Measurements from ENCODE around the gene TSPAN11.

Gene TSPAN11

GRCh38 chr12:30902001-30902400, 24.5 kb upstream of the TSPAN11 start:
- no peak for TF ChIP-seq CTCF (conservative IDR thresholded peaks at IDR 0.05; ENCODE audit: low read depth, low read length)
- no peak overlapping the region for H3K4me3 ChIP-seq (ENCODE audit: low read depth, low read length)
- peak; percentile 30 for DNase-seq (ENCODE audit: low read depth)

GRCh38 chr12:30902596-30902995, 24.0 kb upstream of the TSPAN11 start:
- H3K4me3 ChIP-seq (ENCODE audit: low read depth, low read length): no peak overlapping the region
- DNase-seq (ENCODE audit: low read depth): no peak
- no peak for TF ChIP-seq CTCF (conservative IDR thresholded peaks at IDR 0.05; ENCODE audit: low read depth, low read length)

- peak; percentile 27 for DNase-seq (ENCODE audit: low read depth)
- no peak overlapping the region for H3K4me3 ChIP-seq (ENCODE audit: low read depth, low read length)
- no peak for TF ChIP-seq CTCF (conservative IDR thresholded peaks at IDR 0.05; ENCODE audit: low read depth, low read length)
Observed at GRCh38 chr12:30905463-30906009, 21.0 kb upstream of the TSPAN11 start.

- no peak for DNase-seq (ENCODE audit: low read depth)
- TF ChIP-seq CTCF (conservative IDR thresholded peaks at IDR 0.05; ENCODE audit: low read depth, low read length): no peak
- no peak overlapping the region for H3K4me3 ChIP-seq (ENCODE audit: low read depth, low read length)
Observed at GRCh38 chr12:30908076-30908721, 18.3 kb upstream of the TSPAN11 start.

GRCh38 chr12:30908722-30909348, 17.7 kb upstream of the TSPAN11 start:
- no peak overlapping the region for H3K4me3 ChIP-seq (ENCODE audit: low read depth, low read length)
- no peak for TF ChIP-seq CTCF (conservative IDR thresholded peaks at IDR 0.05; ENCODE audit: low read depth, low read length)
- DNase-seq (ENCODE audit: low read depth): peak; percentile 97

GRCh38 chr12:30909349-30910037, 17.1 kb upstream of the TSPAN11 start:
- H3K4me3 ChIP-seq (ENCODE audit: low read depth, low read length): no peak overlapping the region
- DNase-seq (ENCODE audit: low read depth): peak; percentile 25
- no peak for TF ChIP-seq CTCF (conservative IDR thresholded peaks at IDR 0.05; ENCODE audit: low read depth, low read length)

Measured in choroid plexus epithelial cell (primary cell).